HCT116 (cell line): ENCODE results near the gene TXNDC17. TPM values are rescaled to one million over a fixed set of nuclear protein-coding genes. Genes with fewer than 3 reads are reported as not detected.

Source experiments
- ATAC-seq: fragments of 200-7000 bp; cut with Tn5 transposase; 2 replicates; pipeline ENCODE4 v1.9.1; 2020; ENCODE audit warnings: mild to moderate bottlenecking, moderate library complexity
- BruUV-seq: library from RNA; stranded (reverse); fragments of 400-500 nt; replicated peaks from 2 replicates; lab custom pipeline; 2021; lab: Mats Ljungman, UMichigan
- CTCF ChIA-PET: fragments of 300-600 bp; sonication (Branson Sonifier 250); formaldehyde crosslinking; loops from one replicate; lab custom pipeline; 2021; ENCODE audit warnings: antibody characterized with exemption; lab: Charles Lee
- POLR2A ChIA-PET: fragments of 300-600, 350-600 bp; sonication (Branson Sonifier 250); formaldehyde crosslinking; loops from one replicate; lab custom pipeline; 2021; ENCODE audit warnings: antibody characterized with exemption; lab: Charles Lee
- RAD21 ChIA-PET, 2 experiments: fragments of 300-600 bp; sonication (Branson Sonifier 250); formaldehyde crosslinking; loops; one replicate each; lab custom pipeline; 2023; ENCODE audit warnings: low total read pairs in 2 of 2; ENCODE audit not compliant: uncharacterized antibody in 2 of 2, unreplicated experiment in 2 of 2, low non-redundant PET in 1 of 2; lab: Charles Lee
- DNase-seq: peaks from one replicate; pipeline ENCODE4 v3.0.0-alpha.2; 2010; ENCODE audit warnings: low read depth, low spot score
- H2AFZ ChIP-seq: fragments of 200-600 bp; shearing (Covaris generic), sonication (generic); 2 replicates; pipeline ENCODE4 v1.6.1; 2017; ENCODE audit warnings: low read depth, mixed run types, mixed read lengths, antibody characterized with exemption, low read length; ENCODE audit not compliant: poor library complexity, severe bottlenecking
- H3K27ac ChIP-seq: 2 replicates; pipeline ENCODE4 v1.5.1; 2012; ENCODE audit warnings: low read depth, low read length
- H3K27me3 ChIP-seq: fragments of 200-600 bp; sonication (generic); 2 replicates; pipeline ENCODE4 v1.6.1; 2016; ENCODE audit warnings: mixed run types, low read length, mixed read lengths; ENCODE audit not compliant: insufficient read depth
- H3K36me3 ChIP-seq, 2 experiments: fragments of 200-500 bp in 1 of 2; fragments of 200-600 bp in 1 of 2; sonication (Bioruptor generic) in 1 of 2; sonication (generic) in 1 of 2; 2 replicates each; pipeline versions ENCODE4 v1.5.1 to v1.6.1; 2014 to 2016; ENCODE audit warnings: low read length in 2 of 2, inconsistent platforms in 1 of 2, mixed read lengths in 1 of 2, mixed run types in 1 of 2; ENCODE audit not compliant: insufficient read depth in 2 of 2, control insufficient read depth in 1 of 2
- H3K4me1 ChIP-seq, 2 experiments: fragments of 200-600 bp in 1 of 2; sonication (generic) in 1 of 2; 2 replicates each; pipeline versions ENCODE4 v1.5.1 to v1.6.1; 2012 to 2017; ENCODE audit warnings: low read length in 2 of 2, inconsistent platforms in 1 of 2, mild to moderate bottlenecking in 1 of 2, mixed read lengths in 1 of 2, mixed run types in 1 of 2, moderate library complexity in 1 of 2; ENCODE audit not compliant: insufficient read depth in 2 of 2, control insufficient read depth in 1 of 2
- H3K4me2 ChIP-seq: fragments of 200-600 bp; sonication (generic); 2 replicates; pipeline ENCODE4 v1.6.1; 2017; ENCODE audit warnings: mixed run types, low read length, mixed read lengths
- H3K4me3 ChIP-seq, 2 experiments: fragments of 200-600 bp in 1 of 2; sonication (generic) in 1 of 2; replicated peaks in 1 of 2; 2 replicates each; pipeline ENCODE4 v1.5.1; 2011 to 2016; ENCODE audit warnings: low read length in 2 of 2, control low read depth in 1 of 2, low read depth in 1 of 2, mild to moderate bottlenecking in 1 of 2, mixed read lengths in 1 of 2, mixed run types in 1 of 2
- H3K79me2 ChIP-seq: fragments of 200-600 bp; sonication (generic); 2 replicates; pipeline ENCODE4 v1.6.1; 2017; ENCODE audit warnings: mild to moderate bottlenecking, mixed run types, low read length, moderate library complexity, mixed read lengths; ENCODE audit not compliant: insufficient read depth
- H3K9ac ChIP-seq: fragments of 200-600 bp; sonication (generic); 2 replicates; pipeline ENCODE4 v1.6.1; 2016; ENCODE audit warnings: low read length, mixed read lengths
- H3K9me2 ChIP-seq: fragments of 200-600 bp; sonication (generic), shearing (Covaris generic); 2 replicates; pipeline ENCODE4 v1.6.1; 2017; ENCODE audit warnings: mixed run types, mild to moderate bottlenecking, moderate library complexity; ENCODE audit not compliant: insufficient read depth
- H3K9me3 ChIP-seq, 2 experiments: fragments of 200-500 bp in 1 of 2; fragments of 200-600 bp in 1 of 2; sonication (Bioruptor generic) in 1 of 2; sonication (generic) in 1 of 2; 2 replicates each; pipeline ENCODE4 v1.6.1; 2014 to 2017; ENCODE audit warnings: low read length in 2 of 2, mixed read lengths in 2 of 2, inconsistent platforms in 1 of 2, low read depth in 1 of 2, mild to moderate bottlenecking in 1 of 2, mixed run types in 1 of 2, moderate library complexity in 1 of 2; ENCODE audit not compliant: control insufficient read depth in 1 of 2, insufficient read depth in 1 of 2
- H4K20me1 ChIP-seq: fragments of 200-600 bp; sonication (generic), shearing (Covaris generic); 2 replicates; pipeline ENCODE4 v1.6.1; 2017; ENCODE audit warnings: mixed run types, mild to moderate bottlenecking, moderate library complexity; ENCODE audit not compliant: insufficient read depth
- ELF1 ChIP-seq: IDR thresholded peaks from 2 replicates; pipeline ENCODE4 v1.6.1; 2012; ENCODE audit warnings: low read depth, borderline replicate concordance
- EZH2 ChIP-seq: fragments of 200-600 bp; sonication (generic); IDR thresholded peaks from 2 replicates; pipeline ENCODE4 v1.6.1; 2017; ENCODE audit warnings: antibody characterized with exemption, mixed run types
- EZH2phosphoT487 ChIP-seq: fragments of 200-600 bp; IDR thresholded peaks from 2 replicates; pipeline ENCODE4 v1.6.1; 2018; ENCODE audit warnings: antibody characterized with exemption, borderline replicate concordance
- FOSL1 ChIP-seq: IDR thresholded peaks from 2 replicates; pipeline ENCODE4 v1.6.1; 2012; ENCODE audit warnings: low read depth
- JUND ChIP-seq: IDR thresholded peaks from 2 replicates; pipeline ENCODE4 v1.6.1; 2012
- POLR2A ChIP-seq: IDR thresholded peaks from 2 replicates; pipeline ENCODE4 v1.7.0; 2011; ENCODE audit warnings: borderline replicate concordance; ENCODE audit not compliant: insufficient read depth, insufficient read length; ENCODE audit errors: extremely low read depth
- POLR2AphosphoS5 ChIP-seq: IDR thresholded peaks from 2 replicates; pipeline ENCODE4 v1.6.1; 2011; ENCODE audit warnings: mild to moderate bottlenecking, low read depth, low read length, moderate library complexity
- RAD21 ChIP-seq: IDR thresholded peaks from 2 replicates; pipeline ENCODE4 v1.6.1; 2012; ENCODE audit warnings: low read depth, mild to moderate bottlenecking
- SIN3A ChIP-seq: IDR thresholded peaks from 2 replicates; pipeline ENCODE4 v1.6.1; 2012; ENCODE audit warnings: low read depth
- SP1 ChIP-seq: IDR thresholded peaks from 2 replicates; pipeline ENCODE4 v1.6.1; 2012; ENCODE audit warnings: low read depth
- SRF ChIP-seq: IDR thresholded peaks from 2 replicates; pipeline ENCODE4 v1.6.1; 2012; ENCODE audit warnings: low read depth
- TCF7L2 ChIP-seq: IDR thresholded peaks from 2 replicates; pipeline ENCODE4 v1.7.0; 2011; ENCODE audit warnings: borderline replicate concordance, inconsistent platforms; ENCODE audit not compliant: insufficient read depth, insufficient read length; ENCODE audit errors: extremely low read depth
- YY1 ChIP-seq: IDR thresholded peaks from 2 replicates; pipeline ENCODE4 v1.6.1; 2011; ENCODE audit warnings: low read length, low read depth, moderate library complexity, mild to moderate bottlenecking; ENCODE audit not compliant: insufficient replicate concordance; ENCODE audit errors: extremely low read depth
- ZFX ChIP-seq: fragments of 450-650 bp; IDR thresholded peaks from 2 replicates; pipeline ENCODE4 v1.6.1; 2017
- ZNF274 ChIP-seq: fragments of 200-500 bp; sonication (Bioruptor generic); IDR thresholded peaks from 2 replicates; pipeline ENCODE4 v1.6.1; 2014; ENCODE audit warnings: mild to moderate bottlenecking, low read depth, low read length, inconsistent platforms
- intact Hi-C: fragments of 100-400 bp; cut with micrococcal nuclease; formaldehyde crosslinking; loops from 2 replicates; pipeline ENCODE4 v1.10.0; 2022
- total RNA-seq: library from RNA; stranded (reverse); gene quantifications from one replicate; pipeline ENCODE4 v1.2.1, GENCODE V29; 2021; ENCODE audit not compliant: unreplicated experiment
- TF ChIP-seq, protein P1 (sequence below): IDR thresholded peaks from 2 replicates; pipeline ENCODE4 v1.6.1; 2011; ENCODE audit warnings: mild to moderate bottlenecking, low read length, moderate library complexity; ENCODE audit not compliant: insufficient replicate concordance; ENCODE audit errors: extremely low read depth
- TF ChIP-seq, protein P2 (sequence below): IDR thresholded peaks from 2 replicates; pipeline ENCODE4 v1.6.1; 2012
- TF ChIP-seq, protein P3 (sequence below): IDR thresholded peaks from 2 replicates; pipeline ENCODE4 v1.6.1; 2012
- TF ChIP-seq, protein P4 (sequence below), 3 experiments: fragments of 200-600 bp in 1 of 3; sonication (generic) in 1 of 3; IDR thresholded peaks in 2 of 3; conservative IDR thresholded peaks in 1 of 3; 2 replicates each; pipeline ENCODE4 v1.5.1; 2012 to 2017; ENCODE audit warnings: low read depth in 2 of 3, low read length in 2 of 3, antibody characterized with exemption in 1 of 3, borderline replicate concordance in 1 of 3, control low read depth in 1 of 3, mild to moderate bottlenecking in 1 of 3, mixed read lengths in 1 of 3, mixed run types in 1 of 3, moderate library complexity in 1 of 3; ENCODE audit not compliant: insufficient read depth in 1 of 3
- TF ChIP-seq, protein P5 (sequence below): IDR thresholded peaks from 2 replicates; pipeline ENCODE4 v1.6.1; 2012; ENCODE audit warnings: low read depth

Gene TXNDC17
- total RNA-seq, 1 experiment from 2014 or later = 121 TPM

DNA sequence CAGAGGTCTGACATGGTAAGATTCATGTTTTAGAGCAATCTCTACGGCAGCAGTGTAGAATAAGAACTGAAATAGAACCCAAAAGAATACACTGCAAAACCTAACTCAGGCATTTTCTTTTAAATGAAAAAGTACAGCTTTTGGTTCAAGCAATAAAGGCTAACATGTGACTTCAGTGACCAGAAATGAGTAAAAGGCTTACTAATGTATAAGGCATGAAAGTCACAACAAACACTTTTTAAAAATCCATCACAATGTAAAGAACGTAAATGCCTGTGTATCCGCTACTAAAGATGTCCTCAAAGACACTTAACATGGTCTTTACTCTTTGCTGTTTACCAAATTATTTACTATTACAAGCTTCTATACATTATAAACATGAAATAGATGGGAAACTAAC is 16.9 kb upstream of the TXNDC17 start:
- TF ChIP-seq ZNF274 = no peak
- TF ChIP-seq JUND = no peak
- TF ChIP-seq, protein P1, sequence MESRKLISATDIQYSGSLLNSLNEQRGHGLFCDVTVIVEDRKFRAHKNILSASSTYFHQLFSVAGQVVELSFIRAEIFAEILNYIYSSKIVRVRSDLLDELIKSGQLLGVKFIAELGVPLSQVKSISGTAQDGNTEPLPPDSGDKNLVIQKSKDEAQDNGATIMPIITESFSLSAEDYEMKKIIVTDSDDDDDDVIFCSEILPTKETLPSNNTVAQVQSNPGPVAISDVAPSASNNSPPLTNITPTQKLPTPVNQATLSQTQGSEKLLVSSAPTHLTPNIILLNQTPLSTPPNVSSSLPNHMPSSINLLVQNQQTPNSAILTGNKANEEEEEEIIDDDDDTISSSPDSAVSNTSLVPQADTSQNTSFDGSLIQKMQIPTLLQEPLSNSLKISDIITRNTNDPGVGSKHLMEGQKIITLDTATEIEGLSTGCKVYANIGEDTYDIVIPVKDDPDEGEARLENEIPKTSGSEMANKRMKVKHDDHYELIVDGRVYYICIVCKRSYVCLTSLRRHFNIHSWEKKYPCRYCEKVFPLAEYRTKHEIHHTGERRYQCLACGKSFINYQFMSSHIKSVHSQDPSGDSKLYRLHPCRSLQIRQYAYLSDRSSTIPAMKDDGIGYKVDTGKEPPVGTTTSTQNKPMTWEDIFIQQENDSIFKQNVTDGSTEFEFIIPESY = no peak
- TF ChIP-seq FOSL1 = no peak
- no peak for TF ChIP-seq POLR2A
- TF ChIP-seq EZH2phosphoT487 = no peak
- no peak for TF ChIP-seq TCF7L2
- TF ChIP-seq, protein P2, sequence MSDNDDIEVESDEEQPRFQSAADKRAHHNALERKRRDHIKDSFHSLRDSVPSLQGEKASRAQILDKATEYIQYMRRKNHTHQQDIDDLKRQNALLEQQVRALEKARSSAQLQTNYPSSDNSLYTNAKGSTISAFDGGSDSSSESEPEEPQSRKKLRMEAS = no peak
- TF ChIP-seq POLR2AphosphoS5 = no peak
- TF ChIP-seq SIN3A = no peak
- TF ChIP-seq, protein P3, sequence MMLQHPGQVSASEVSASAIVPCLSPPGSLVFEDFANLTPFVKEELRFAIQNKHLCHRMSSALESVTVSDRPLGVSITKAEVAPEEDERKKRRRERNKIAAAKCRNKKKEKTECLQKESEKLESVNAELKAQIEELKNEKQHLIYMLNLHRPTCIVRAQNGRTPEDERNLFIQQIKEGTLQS = no peak
- TF ChIP-seq, protein P4, sequence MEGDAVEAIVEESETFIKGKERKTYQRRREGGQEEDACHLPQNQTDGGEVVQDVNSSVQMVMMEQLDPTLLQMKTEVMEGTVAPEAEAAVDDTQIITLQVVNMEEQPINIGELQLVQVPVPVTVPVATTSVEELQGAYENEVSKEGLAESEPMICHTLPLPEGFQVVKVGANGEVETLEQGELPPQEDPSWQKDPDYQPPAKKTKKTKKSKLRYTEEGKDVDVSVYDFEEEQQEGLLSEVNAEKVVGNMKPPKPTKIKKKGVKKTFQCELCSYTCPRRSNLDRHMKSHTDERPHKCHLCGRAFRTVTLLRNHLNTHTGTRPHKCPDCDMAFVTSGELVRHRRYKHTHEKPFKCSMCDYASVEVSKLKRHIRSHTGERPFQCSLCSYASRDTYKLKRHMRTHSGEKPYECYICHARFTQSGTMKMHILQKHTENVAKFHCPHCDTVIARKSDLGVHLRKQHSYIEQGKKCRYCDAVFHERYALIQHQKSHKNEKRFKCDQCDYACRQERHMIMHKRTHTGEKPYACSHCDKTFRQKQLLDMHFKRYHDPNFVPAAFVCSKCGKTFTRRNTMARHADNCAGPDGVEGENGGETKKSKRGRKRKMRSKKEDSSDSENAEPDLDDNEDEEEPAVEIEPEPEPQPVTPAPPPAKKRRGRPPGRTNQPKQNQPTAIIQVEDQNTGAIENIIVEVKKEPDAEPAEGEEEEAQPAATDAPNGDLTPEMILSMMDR (IDR thresholded peaks at IDR 0.05 in 2 of 3, conservative IDR thresholded peaks at IDR 0.05 in 1 of 3; ENCODE audit: borderline replicate concordance in 1 of 3, insufficient read depth in 1 of 3, low read depth in 2 of 3, low read length in 2 of 3) = no peak
- TF ChIP-seq, protein P5, sequence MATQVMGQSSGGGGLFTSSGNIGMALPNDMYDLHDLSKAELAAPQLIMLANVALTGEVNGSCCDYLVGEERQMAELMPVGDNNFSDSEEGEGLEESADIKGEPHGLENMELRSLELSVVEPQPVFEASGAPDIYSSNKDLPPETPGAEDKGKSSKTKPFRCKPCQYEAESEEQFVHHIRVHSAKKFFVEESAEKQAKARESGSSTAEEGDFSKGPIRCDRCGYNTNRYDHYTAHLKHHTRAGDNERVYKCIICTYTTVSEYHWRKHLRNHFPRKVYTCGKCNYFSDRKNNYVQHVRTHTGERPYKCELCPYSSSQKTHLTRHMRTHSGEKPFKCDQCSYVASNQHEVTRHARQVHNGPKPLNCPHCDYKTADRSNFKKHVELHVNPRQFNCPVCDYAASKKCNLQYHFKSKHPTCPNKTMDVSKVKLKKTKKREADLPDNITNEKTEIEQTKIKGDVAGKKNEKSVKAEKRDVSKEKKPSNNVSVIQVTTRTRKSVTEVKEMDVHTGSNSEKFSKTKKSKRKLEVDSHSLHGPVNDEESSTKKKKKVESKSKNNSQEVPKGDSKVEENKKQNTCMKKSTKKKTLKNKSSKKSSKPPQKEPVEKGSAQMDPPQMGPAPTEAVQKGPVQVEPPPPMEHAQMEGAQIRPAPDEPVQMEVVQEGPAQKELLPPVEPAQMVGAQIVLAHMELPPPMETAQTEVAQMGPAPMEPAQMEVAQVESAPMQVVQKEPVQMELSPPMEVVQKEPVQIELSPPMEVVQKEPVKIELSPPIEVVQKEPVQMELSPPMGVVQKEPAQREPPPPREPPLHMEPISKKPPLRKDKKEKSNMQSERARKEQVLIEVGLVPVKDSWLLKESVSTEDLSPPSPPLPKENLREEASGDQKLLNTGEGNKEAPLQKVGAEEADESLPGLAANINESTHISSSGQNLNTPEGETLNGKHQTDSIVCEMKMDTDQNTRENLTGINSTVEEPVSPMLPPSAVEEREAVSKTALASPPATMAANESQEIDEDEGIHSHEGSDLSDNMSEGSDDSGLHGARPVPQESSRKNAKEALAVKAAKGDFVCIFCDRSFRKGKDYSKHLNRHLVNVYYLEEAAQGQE = no peak
- TF ChIP-seq SP1 = no peak
- no peak for TF ChIP-seq YY1
- no peak for TF ChIP-seq ELF1
- no peak for TF ChIP-seq EZH2
- no peak for TF ChIP-seq RAD21
- TF ChIP-seq SRF = no peak
- TF ChIP-seq ZFX = no peak
- TF ChIP-seq, all 23 proteins: peak for 0
- Histone ChIP-seq H3K36me3 (peaks cover 44 to 46% of the 10 kb centered on the region in 2 experiments), H3K9me3 (no peaks in the 10 kb centered on the region), H3K9me2 (no peaks in the 10 kb centered on the region), H3K27ac (no peak overlapping the region), H3K79me2 (peaks cover 20% of the 10 kb centered on the region; the same call in 1 of the 2 replicates), H3K4me3 (no peak overlapping the region), H3K4me2 (no peak overlapping the region), H2AFZ (no peak overlapping the region), H3K27me3 (no peaks in the 10 kb centered on the region), H3K4me1 (no peaks in the 10 kb centered on the region), H4K20me1 (no peaks in the 10 kb centered on the region), H3K9ac (no peak overlapping the region)
- ChIA-PET CTCF (no interaction called here), RAD21 (no interaction called here), POLR2A (no interaction called here)
- DNase-seq (no peak), ATAC-seq (no peak)
- intact Hi-C loops = no loop called here
- no TSS peak for BruUV-seq
